ENCODE measurements around the gene TATDN2. TPM values are rescaled to one million over a fixed set of nuclear protein-coding genes. Genes with fewer than 3 reads are reported as not detected.
"Not testable (repeated sequence)": the region's sequence is repeated elsewhere in the genome, so short reads cannot be mapped to it uniquely, and the experiment has no call there.

TATDN2 gene
- total and polyA plus RNA-seq, 7 donors = 9.6 to 22.7 (median 18.8) TPM

GRCh38 chr3:10291641-10292040 is 43.4 kb downstream of the TATDN2 start:
- peaks cover 0 to 91% of the 10 kb centered on the region in 2 donors for H3K36me3 ChIP-seq (ENCODE audit: insufficient read depth in 1 of 2, low read depth in 1 of 2)

GRCh38 chr3:10292505-10293419 is 44.5 kb downstream of the TATDN2 start, which contains the start of gene GHRL:
TSS of gene GHRL (minus strand) at chr3:10292947. CDS start at chr3:10290180, 2,767 bp downstream.
- Histone ChIP-seq H3K36me3 (ENCODE audit: insufficient read depth in 1 of 2, low read depth in 1 of 2) (peaks cover 0 to 86% of the 10 kb centered on the region in 2 donors), H3K4me1 (no peaks in the 10 kb centered on the region), H3K27me3 (ENCODE audit: insufficient read depth in 3 of 3, low read length in 2 of 3) (no peaks in the 10 kb centered on the region), H3K9me3 (no peaks in the 10 kb centered on the region), H3K27ac (no peak within 1 kb of the TSS), H3K4me3 (no peak within 1 kb of the TSS)
- ATAC-seq (peak in 1 of 4 donors; percentile 15), DNase-seq (no peak)
- WGBS, 3 donors = 62 to 72% (median 68%) methylated on average over 12 of the region's 12 CpGs
- intact Hi-C loops (cut with DNase I) = no loop called here
- no peak for TF ChIP-seq CTCF (IDR thresholded peaks at IDR 0.05)

More at GRCh38 chr3:10291641-10292040, 43.4 kb downstream of the TATDN2 start:
- intact Hi-C loops (cut with DNase I) = no loop called here
- Histone ChIP-seq H3K27ac (no peak overlapping the region), H3K4me3 (no peak overlapping the region), H3K27me3 (ENCODE audit: insufficient read depth in 3 of 3, low read length in 2 of 3) (no peaks in the 10 kb centered on the region), H3K9me3 (no peaks in the 10 kb centered on the region), H3K4me1 (no peaks in the 10 kb centered on the region)
- ATAC-seq (peak in 1 of 4 donors; percentile 19), DNase-seq (no peak)
- no peak for TF ChIP-seq CTCF (IDR thresholded peaks at IDR 0.05)
- 95 to 96% (median 95%) methylated on average over 6 of the region's 6 CpGs for WGBS, 3 donors

- DNase-seq (no peak), ATAC-seq (no peak)
- Histone ChIP-seq H3K36me3 (ENCODE audit: insufficient read depth in 1 of 2, low read depth in 1 of 2) (peaks cover 0 to 79% of the 10 kb centered on the region in 2 donors), H3K9me3 (no peaks in the 10 kb centered on the region), H3K4me3 (no peak overlapping the region), H3K4me1 (no peaks in the 10 kb centered on the region), H3K27ac (no peak overlapping the region), H3K27me3 (ENCODE audit: insufficient read depth in 3 of 3, low read length in 2 of 3) (no peaks in the 10 kb centered on the region)
- no peak for TF ChIP-seq CTCF (IDR thresholded peaks at IDR 0.05)
- intact Hi-C loops (cut with DNase I) = no loop called here
- 87 to 91% (median 89%) methylated on average over 12 of the region's 12 CpGs for WGBS, 3 donors
Observed at GRCh38 chr3:10294030-10294586, 45.8 kb downstream of the TATDN2 start.

- DNase-seq; H3K27me3 ChIP-seq (ENCODE audit: insufficient read depth in 3 of 3, low read length in 2 of 3); H3K9me3 ChIP-seq; ATAC-seq; H3K27ac ChIP-seq; intact Hi-C loops (cut with DNase I); H3K4me1 ChIP-seq; H3K4me3 ChIP-seq: not testable (repeated sequence)
- no CpG with 5 or more reads among the region's 1 CpG for WGBS, 3 donors
- H3K36me3 ChIP-seq (ENCODE audit: insufficient read depth in 1 of 2, low read depth in 1 of 2) = peaks cover 8 to 85% of the 10 kb centered on the region in 2 donors
Observed at GRCh38 chr3:10298064-10298463, 49.8 kb downstream of the TATDN2 start.

- no peak for TF ChIP-seq CTCF (IDR thresholded peaks at IDR 0.05)
- 86 to 87% (median 86%) methylated on average over 2 of the region's 2 CpGs for WGBS, 3 donors
- no peak for DNase-seq
- Histone ChIP-seq H3K4me1 (no peaks in the 10 kb centered on the region), H3K27ac (peak overlapping the region; percentile 9), H3K36me3 (ENCODE audit: insufficient read depth in 1 of 2, low read depth in 1 of 2) (peaks cover 16 to 86% of the 10 kb centered on the region in 2 donors), H3K9me3 (no peaks in the 10 kb centered on the region), H3K27me3 (ENCODE audit: insufficient read depth in 3 of 3, low read length in 2 of 3) (no peaks in the 10 kb centered on the region), H3K4me3 (no peak overlapping the region)
- intact Hi-C loops (cut with DNase I) = no loop called here
- ATAC-seq = no peak
Observed at GRCh38 chr3:10299175-10299574, 50.9 kb downstream of the TATDN2 start.

Measured in psoas muscle (tissue), 8 donors.